NCI-H2081 (cell line): ENCODE results near the gene NOS1AP.

ENCODE experiments used
- DNase-seq, 2 experiments: peaks; one replicate each; lab custom pipeline; 2025; lab: John Stamatoyannopoulos, UW

NOS1AP gene

GRCh38 chr1:162220009-162220539 is 150.6 kb downstream of the NOS1AP start:
- no peak for DNase-seq

- DNase-seq: no peak
These were observed 152.5 kb downstream of the NOS1AP start for GRCh38 chr1:162222014-162222413.

GRCh38 chr1:162222730-162223129 is 153.2 kb downstream of the NOS1AP start:
- no peak for DNase-seq

DNA sequence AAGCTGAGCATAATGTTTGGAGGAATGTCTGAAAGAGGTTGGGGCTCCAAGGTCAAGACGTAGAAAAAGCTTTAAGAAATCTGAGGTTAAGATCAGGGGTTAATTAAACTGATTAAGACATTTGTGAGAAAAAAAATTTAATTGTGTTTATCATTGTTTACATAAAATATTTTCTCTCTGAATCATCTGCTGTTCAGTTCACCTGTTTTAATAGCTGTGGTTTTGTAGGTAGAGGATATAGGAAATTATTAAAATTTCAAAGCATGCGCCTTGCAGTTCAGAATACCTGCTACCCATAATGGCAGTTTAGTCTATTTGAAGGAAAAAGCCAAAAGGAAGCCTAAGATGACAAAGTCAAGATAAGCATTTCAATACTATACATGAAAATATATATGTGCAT is 154.0 kb downstream of the NOS1AP start:
- DNase-seq: no peak

- DNase-seq: no peak
These were observed 154.8 kb downstream of the NOS1AP start for GRCh38 chr1:162224267-162224666.

GRCh38 chr1:162228586-162228985 is 159.1 kb downstream of the NOS1AP start:
- peak in 1 of 2 experiments; percentile 6 for DNase-seq

GRCh38 chr1:162229549-162229948 is 160.1 kb downstream of the NOS1AP start:
- DNase-seq: no peak

DNA sequence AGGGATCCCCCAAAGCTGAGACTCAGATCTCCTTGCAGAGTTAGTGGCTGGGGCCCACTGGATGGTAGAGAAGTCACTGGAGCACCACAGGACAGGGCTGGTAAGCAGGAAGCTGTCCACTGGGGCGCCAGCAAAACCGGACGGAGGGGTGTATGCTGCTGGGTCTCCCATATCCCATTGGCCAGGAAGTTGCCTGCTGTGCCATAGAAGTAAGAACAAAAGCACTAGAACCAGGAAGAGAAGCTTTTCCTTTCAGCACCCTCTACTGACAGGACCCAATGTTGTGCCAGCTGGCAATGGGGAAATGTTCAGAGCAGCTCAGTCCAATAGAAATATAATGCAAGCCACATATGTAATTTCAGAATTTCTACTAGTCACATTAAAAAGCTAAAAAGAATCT is 160.6 kb downstream of the NOS1AP start:
- peak; percentile 94 to 98 for DNase-seq

DNA sequence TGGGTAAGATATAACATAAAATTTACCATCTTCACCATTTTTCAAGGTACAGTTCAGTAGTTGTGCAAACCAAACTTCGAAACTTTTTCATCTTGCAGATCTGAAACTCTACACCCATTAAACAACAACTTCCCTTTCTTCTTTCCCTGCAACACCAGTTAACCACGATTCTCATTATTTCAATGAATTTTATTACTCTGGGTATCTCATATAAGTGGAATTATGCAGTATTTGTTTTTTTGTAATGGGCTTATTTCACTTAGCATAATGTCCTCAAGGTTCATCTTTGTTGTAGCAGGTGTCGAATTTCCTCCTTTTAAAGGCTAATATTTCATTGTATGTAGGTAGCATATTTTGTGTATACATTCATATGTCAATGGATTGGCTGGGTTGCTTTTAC is 161.0 kb downstream of the NOS1AP start:
- no peak for DNase-seq

DNA sequence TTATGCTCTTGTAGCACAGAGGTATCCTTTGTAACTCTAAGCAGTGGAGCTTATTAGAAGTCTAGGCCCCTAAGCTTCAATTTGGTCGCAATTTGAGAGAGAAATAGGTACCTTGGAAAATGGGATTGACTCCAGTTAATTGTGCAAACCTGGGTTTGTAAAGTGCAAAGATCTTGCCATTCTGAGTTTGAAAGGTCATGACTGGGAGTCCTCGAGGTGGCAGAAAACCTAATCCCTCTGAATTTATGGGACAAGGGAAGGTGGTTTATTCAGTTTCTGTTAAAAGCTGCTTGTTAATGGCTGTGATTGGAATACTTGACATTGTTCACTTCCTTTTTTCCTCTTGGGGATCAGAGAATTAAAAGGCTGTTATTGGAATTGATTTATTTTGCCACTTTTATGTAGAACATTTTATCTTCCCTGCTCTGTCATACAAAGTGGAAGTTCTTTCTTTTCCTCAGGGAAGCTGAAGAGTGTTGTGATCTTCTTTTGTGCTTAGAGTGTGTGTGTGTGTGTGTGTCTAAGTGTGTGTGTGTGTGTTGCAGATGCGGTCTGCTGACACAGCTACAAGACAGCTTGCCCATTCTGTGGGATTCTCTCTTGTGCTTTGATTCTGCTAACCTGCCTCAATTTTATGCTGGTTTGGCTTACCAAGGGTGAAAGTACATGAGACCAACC is 162.7 kb downstream of the NOS1AP start:
- DNase-seq: no peak

DNA sequence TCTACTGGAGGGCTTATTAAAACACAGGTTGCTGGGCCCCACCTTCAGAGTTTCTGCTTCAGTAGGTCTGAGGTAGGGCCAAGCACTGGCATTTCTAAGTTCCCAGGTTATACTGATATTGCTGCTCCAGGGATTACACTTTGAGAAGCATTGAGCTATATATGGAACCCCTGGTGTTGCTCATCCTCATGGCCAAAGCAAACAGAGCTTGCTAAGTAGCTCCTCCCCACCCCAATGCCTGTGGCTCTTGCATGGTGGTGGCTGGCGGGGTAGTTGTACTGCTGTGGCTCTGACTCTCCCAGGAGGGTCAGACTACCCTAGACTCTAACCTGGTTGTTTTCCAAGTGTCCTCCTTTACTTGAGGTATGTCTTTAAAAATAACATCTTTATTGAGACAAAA is 163.6 kb downstream of the NOS1AP start:
- peak in 1 of 2 experiments; percentile 33 for DNase-seq

GRCh38 chr1:162233937-162234336 is 164.4 kb downstream of the NOS1AP start:
- DNase-seq: no peak

DNA sequence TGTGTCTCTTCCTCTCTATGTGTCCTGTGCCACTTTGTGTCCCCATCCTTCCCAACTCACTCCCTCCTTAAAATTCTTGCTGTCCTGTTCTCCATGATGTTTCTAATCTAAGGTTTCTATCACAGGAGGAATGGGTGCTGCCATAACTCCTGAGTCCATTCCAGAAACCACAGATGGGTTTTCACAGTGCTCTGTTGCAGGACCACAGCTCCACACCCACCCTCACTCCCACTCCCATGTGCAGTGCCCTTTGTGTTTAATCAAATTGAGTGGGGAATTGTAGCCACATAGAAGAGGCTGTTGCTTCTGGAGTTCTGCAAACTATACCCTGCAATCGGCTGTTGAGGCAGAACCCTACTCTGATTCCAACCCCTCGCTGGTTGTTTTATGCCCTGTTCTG is 165.1 kb downstream of the NOS1AP start:
- no peak for DNase-seq

GRCh38 chr1:162235241-162235800 is 165.8 kb downstream of the NOS1AP start:
- DNase-seq: no peak

- DNase-seq: no peak
These were observed 166.7 kb downstream of the NOS1AP start for GRCh38 chr1:162236201-162236600.

DNA sequence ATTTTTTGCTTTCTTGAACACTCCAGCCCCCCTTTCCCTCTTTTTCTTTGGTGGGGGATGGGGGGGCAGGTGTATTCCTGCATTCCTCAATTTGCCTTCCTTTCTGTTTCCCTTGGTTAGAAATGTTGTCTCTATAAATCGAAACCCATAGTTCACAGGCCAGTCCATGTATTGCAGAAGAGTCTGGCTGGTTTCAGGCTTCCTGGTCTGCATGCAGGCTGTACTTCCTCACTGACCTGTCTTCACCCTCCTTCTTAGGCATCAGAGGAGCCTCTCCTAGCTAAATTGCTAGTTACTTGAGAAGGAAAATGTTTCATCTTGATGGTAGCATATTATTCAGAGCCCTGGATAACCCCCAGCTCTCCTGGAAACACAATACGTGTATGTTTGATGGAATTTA is 167.1 kb downstream of the NOS1AP start:
- DNase-seq: no peak

DNA sequence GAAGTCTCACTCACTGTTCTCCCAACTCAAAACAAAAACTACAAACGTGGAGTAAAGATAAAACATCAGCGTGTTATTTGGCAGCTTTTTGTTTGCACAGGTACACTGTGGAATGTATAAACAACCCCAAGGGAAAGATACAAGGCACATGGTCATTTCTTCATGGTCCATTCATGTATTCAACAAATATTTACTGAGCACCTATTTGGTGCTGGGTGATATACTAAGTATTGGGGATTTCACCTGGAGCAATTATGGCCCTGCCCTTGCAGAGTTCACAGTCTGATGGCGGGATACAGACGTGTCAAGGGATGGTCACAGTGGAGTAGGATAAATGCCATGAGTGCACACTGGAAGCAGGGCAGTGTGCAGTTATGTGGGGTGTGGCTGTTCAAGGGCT is 171.1 kb downstream of the NOS1AP start:
- no peak for DNase-seq

DNA sequence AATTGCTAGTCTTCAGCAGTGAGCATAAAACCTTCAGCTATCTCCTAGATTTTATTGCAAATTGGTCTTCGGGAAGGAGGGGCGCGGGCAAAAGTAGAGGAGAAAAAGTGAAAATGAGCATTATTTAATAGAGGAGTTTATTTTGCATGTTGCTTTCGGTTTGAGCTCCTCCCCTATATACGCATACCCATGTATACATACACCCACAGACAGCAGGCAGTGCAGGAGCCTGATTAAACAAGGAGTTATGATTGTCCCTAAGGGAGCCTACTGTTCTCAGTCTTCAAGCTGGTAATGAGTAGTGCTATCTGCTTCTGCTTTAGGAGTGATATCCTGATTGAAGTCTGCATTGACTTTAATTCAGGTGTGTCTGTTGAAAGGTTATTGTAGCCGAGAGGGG is 173.3 kb downstream of the NOS1AP start:
- DNase-seq: no peak

- DNase-seq: peak in 1 of 2 experiments; percentile 26
These were observed 179.5 kb downstream of the NOS1AP start for GRCh38 chr1:162248854-162249535.

DNA sequence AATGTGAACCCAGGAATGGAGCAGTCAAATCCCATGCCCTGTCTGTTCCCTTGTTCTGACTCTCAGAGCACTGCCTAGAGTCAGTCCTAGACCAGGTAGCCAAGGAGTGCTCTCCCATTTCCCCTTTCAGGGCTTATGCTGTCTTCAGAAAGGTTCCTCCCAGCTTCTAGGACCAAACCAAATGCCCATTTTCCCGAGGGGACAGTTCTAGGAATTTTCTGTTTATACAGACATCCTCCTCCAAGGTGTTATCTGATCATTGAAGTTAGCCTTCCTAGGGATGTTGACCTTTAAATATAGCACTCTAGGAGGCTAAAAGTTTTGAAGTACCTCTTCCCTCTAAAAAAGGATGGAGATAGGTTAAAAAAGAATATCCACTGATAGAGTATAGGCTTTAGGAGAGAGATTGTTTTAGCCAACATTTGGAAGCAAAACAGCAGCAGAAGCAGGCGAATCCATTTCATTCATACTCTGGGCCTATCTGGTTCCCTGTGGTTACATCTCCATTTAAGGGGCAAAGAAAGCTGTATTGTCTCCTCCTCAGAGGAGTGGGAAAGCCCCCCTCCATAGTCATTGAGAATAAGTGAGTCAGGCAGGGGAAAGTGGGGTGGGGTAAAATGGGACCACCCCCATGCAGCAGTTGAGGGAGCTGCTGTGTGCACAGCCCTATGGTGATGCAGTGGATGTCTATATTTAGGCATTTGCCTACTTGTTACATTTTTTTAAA is 180.7 kb downstream of the NOS1AP start:
- no peak for DNase-seq

- no peak for DNase-seq
These were observed 181.6 kb downstream of the NOS1AP start for GRCh38 chr1:162251102-162251501.

- DNase-seq: no peak
These were observed 182.7 kb downstream of the NOS1AP start for GRCh38 chr1:162252214-162252613.

DNA sequence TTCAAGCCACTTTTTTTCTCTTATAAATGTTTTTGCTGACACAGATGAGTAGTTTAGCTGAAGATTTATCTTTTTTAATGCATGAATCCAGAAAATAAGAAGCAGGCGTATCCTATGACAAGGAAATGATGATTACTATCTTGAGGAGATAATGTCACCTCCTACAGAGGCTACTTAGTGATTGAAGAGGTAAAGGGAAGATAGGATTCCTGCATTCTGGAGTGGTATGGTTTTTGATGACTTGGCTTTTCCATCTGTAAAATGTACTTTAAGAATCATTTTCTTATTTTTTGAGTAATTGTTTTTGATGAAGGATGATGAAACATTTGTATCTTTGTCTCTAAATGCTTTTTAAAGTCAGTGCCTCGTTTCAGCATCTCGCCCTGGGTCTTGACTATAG is 184.3 kb downstream of the NOS1AP start:
- no peak for DNase-seq
